CD14-positive monocyte (primary cell): ENCODE data around the gene N4BP2L2. TPM values are rescaled to one million over a fixed set of nuclear protein-coding genes. Genes with fewer than 3 reads are reported as not detected.

Experiments
- DNase-seq, 3 donors: peaks; one replicate each; pipeline ENCODE4 v3.0.0-alpha.2; 2011 to 2022
- H2AFZ ChIP-seq: 2 replicates; pipeline ENCODE4 v1.6.0; 2012; ENCODE audit warnings: mild to moderate bottlenecking, low read depth, low read length, inconsistent platforms; ENCODE audit not compliant: insufficient read depth, poor library complexity, severe bottlenecking
- H3K27ac ChIP-seq, 2 donors: 1 replicate in 1 of 2; 2 replicates in 1 of 2; pipeline ENCODE4 v1.5.1; 2012 to 2013; ENCODE audit warnings: low read length in 2 of 2, control low read depth in 1 of 2, inconsistent platforms in 1 of 2, low read depth in 1 of 2, mild to moderate bottlenecking in 1 of 2
- H3K27me3 ChIP-seq, 2 donors: one replicate each; pipeline versions ENCODE4 v1.6.0 to v1.6.1; 2011 to 2013; ENCODE audit warnings: low read length in 2 of 2; ENCODE audit not compliant: control insufficient read depth in 2 of 2, insufficient read depth in 2 of 2
- H3K36me3 ChIP-seq, 2 donors: replicated peaks in 1 of 2; 1 replicate in 1 of 2; 2 replicates in 1 of 2; pipeline versions ENCODE4 v1.5.1 to v1.6.1; 2012 to 2013; ENCODE audit warnings: low read length in 2 of 2, control low read depth in 1 of 2, inconsistent platforms in 1 of 2, mild to moderate bottlenecking in 1 of 2; ENCODE audit not compliant: insufficient read depth in 2 of 2, control insufficient read depth in 1 of 2
- H3K4me1 ChIP-seq, 2 donors: 1 replicate in 1 of 2; 2 replicates in 1 of 2; pipeline versions ENCODE4 v1.5.1 to v1.6.1; 2012 to 2013; ENCODE audit warnings: low read length in 2 of 2, control low read depth in 1 of 2, inconsistent platforms in 1 of 2, mild to moderate bottlenecking in 1 of 2, moderate library complexity in 1 of 2; ENCODE audit not compliant: insufficient read depth in 2 of 2, control insufficient read depth in 1 of 2
- H3K4me2 ChIP-seq: replicated peaks from 2 replicates; pipeline ENCODE3; 2012; ENCODE audit warnings: low read length, moderate library complexity, mild to moderate bottlenecking; ENCODE audit not compliant: poor library complexity, severe bottlenecking; ENCODE audit errors: extremely low read depth
- H3K4me3 ChIP-seq, 3 experiments: fragments of 200-600 bp in 1 of 3; sonication (generic) in 1 of 3; replicated peaks in 1 of 3; 1 replicate in 2 of 3; 2 replicates in 1 of 3; pipeline ENCODE4 v1.5.1; 2011 to 2013; ENCODE audit warnings: low read length in 3 of 3, mild to moderate bottlenecking in 3 of 3, control low read depth in 2 of 3, low read depth in 2 of 3, inconsistent platforms in 1 of 3, moderate library complexity in 1 of 3
- H3K79me2 ChIP-seq: 2 replicates; pipeline ENCODE4 v1.6.0; 2012; ENCODE audit warnings: mild to moderate bottlenecking, control low read depth, inconsistent platforms, low read length, moderate library complexity; ENCODE audit not compliant: insufficient read depth
- H3K9ac ChIP-seq: 2 replicates; pipeline ENCODE4 v1.6.0; 2017; ENCODE audit warnings: low read length, mild to moderate bottlenecking; ENCODE audit not compliant: insufficient read depth, poor library complexity, severe bottlenecking
- H3K9me3 ChIP-seq, 2 donors: replicated peaks in 1 of 2; 1 replicate in 1 of 2; 2 replicates in 1 of 2; pipeline versions ENCODE4 v1.5.1 to v1.6.1; 2012 to 2013; ENCODE audit warnings: low read length in 2 of 2, control low read depth in 1 of 2; ENCODE audit not compliant: control insufficient read depth in 1 of 2, insufficient read depth in 1 of 2
- H4K20me1 ChIP-seq: 2 replicates; pipeline ENCODE4 v1.6.0; 2012; ENCODE audit warnings: mild to moderate bottlenecking, low read length, control low read depth, moderate library complexity; ENCODE audit not compliant: insufficient read depth
- H3K27ac Mint-ChIP-seq, 7 donors: one replicate each; pipeline ENCODE4 v1.8.0; 2020; ENCODE audit warnings: mild to moderate bottlenecking in 7 of 7, mixed read lengths in 7 of 7, moderate library complexity in 6 of 7, inconsistent platforms in 2 of 7
- H3K27me3 Mint-ChIP-seq, 3 donors: one replicate each; pipeline ENCODE4 v1.8.0; 2021 to 2022; ENCODE audit warnings: low read depth in 3 of 3, mild to moderate bottlenecking in 3 of 3, mixed read lengths in 3 of 3, moderate library complexity in 3 of 3, inconsistent platforms in 1 of 3
- H3K36me3 Mint-ChIP-seq, 2 donors: one replicate each; pipeline ENCODE4 v1.8.0; 2020; ENCODE audit warnings: mixed read lengths in 2 of 2, inconsistent platforms in 1 of 2, mild to moderate bottlenecking in 1 of 2
- H3K4me1 Mint-ChIP-seq: one replicate; pipeline ENCODE4 v1.8.0; 2020; ENCODE audit warnings: mild to moderate bottlenecking, mixed read lengths
- H3K4me3 Mint-ChIP-seq, 2 donors: one replicate each; pipeline ENCODE4 v1.8.0; 2020; ENCODE audit warnings: mild to moderate bottlenecking in 2 of 2, mixed read lengths in 2 of 2, moderate library complexity in 1 of 2
- H3K9me3 Mint-ChIP-seq, 7 donors: one replicate each; pipeline ENCODE4 v1.8.0; 2020 to 2022; ENCODE audit warnings: mixed read lengths in 7 of 7, mild to moderate bottlenecking in 6 of 7, moderate library complexity in 6 of 7, inconsistent platforms in 2 of 7
- WGBS: methylation state at CpG from one replicate; pipeline ENCODE4 v1.1.5; 2013; ENCODE audit warnings: missing lambda C conversion rate; ENCODE audit not compliant: insufficient coverage; 5-methylcytosine and 5-hydroxymethylcytosine counted together
- intact Hi-C, 2 donors: fragments of 100-400 bp; cut with micrococcal nuclease; formaldehyde crosslinking; loops; one replicate each; pipeline versions ENCODE4 v1.15.0 to v1.15.1; 2023
- polyA plus RNA-seq, 3 donors: library from polyadenylated mRNA; depleted of rRNA in 1 of 3; unstranded in 2 of 3; stranded (reverse) in 1 of 3; fragments of 300-500 nt in 2 of 3; fragments of >200 nt in 1 of 3; fragmentation: Illumina TruSeq in 2 of 3; gene quantifications; 1 replicate in 2 of 3; 2 replicates in 1 of 3; pipeline ENCODE4 v1.2.3, GENCODE V29; 2012 to 2021
- TF ChIP-seq, protein P1 (sequence below): fragments of 200-600 bp; IDR thresholded peaks from one replicate; pipeline ENCODE4 v1.8.0; 2022; ENCODE audit warnings: antibody characterized with exemption, mild to moderate bottlenecking

Gene N4BP2L2
- polyA plus RNA-seq, 3 donors, result 94.2 to 105 (median 96.4) TPM

DNA sequence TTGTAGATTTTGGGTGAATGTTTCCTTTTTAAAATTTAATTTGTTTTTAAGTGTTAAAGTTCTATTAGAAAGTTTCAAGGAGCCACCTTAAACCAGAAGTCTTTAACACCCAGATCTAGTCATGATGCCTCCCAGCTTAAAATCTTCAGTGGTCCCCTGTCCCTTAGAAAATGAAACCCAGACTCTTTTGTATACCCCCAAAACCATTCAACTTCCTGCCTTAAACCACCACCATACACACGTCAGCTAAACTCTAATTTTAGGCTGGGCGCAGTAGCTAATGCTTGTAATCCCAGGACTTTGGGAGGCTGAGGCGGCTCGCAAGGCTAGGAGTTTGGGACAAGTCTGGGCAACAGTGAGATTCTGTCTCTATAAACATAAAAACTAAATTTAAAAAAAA lies 148.5 kb downstream of the N4BP2L2 start:
- Mint-ChIP-seq H3K9me3 (no peaks in the 10 kb centered on the region), H3K36me3 (peaks cover 19 to 33% of the 10 kb centered on the region in 2 donors), H3K27me3 (no peaks in the 10 kb centered on the region), H3K4me3 (no peak overlapping the region), H3K27ac (peak overlapping the region in 1 of 7 donors; percentile 67), H3K4me1 (no peaks in the 10 kb centered on the region)
- DNase-seq, result no peak
- TF ChIP-seq, protein P1, sequence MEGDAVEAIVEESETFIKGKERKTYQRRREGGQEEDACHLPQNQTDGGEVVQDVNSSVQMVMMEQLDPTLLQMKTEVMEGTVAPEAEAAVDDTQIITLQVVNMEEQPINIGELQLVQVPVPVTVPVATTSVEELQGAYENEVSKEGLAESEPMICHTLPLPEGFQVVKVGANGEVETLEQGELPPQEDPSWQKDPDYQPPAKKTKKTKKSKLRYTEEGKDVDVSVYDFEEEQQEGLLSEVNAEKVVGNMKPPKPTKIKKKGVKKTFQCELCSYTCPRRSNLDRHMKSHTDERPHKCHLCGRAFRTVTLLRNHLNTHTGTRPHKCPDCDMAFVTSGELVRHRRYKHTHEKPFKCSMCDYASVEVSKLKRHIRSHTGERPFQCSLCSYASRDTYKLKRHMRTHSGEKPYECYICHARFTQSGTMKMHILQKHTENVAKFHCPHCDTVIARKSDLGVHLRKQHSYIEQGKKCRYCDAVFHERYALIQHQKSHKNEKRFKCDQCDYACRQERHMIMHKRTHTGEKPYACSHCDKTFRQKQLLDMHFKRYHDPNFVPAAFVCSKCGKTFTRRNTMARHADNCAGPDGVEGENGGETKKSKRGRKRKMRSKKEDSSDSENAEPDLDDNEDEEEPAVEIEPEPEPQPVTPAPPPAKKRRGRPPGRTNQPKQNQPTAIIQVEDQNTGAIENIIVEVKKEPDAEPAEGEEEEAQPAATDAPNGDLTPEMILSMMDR, result no peak
- Histone ChIP-seq H3K4me2 (no peak overlapping the region), H4K20me1 (no peaks in the 10 kb centered on the region), H3K36me3 (peaks cover 5 to 11% of the 10 kb centered on the region in 2 donors), H3K27me3 (no peaks in the 10 kb centered on the region), H3K79me2 (no peaks in the 10 kb centered on the region), H3K9ac (no peak overlapping the region), H3K4me3 (no peak overlapping the region), H2AFZ (no peak overlapping the region), H3K4me1 (no peaks in the 10 kb centered on the region), H3K27ac (no peak overlapping the region), H3K9me3 (no peaks in the 10 kb centered on the region)
- intact Hi-C loops, result no loop called here
- no CpG with 5 or more reads among the region's 4 CpGs for WGBS

DNA sequence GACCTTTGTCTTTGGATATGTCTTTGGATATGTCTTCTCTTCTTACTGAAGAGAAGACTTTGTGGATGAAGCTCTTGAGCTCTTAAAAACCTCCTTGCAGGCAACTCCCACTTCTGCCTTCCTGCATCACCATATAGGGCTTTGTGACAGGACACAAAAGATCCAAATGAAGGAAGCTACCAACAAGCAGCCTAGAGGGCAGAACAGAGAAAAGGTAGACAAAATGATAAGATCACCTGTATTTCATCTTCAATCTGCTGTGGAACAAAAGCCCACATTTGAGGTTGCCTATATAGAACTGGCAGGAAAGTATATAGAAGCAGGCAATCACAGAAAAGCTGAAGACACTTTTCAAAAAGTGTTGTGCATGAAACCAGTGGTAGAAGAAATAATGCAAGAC lies 153.2 kb downstream of the N4BP2L2 start:
- Histone ChIP-seq H3K36me3 (peaks cover 0 to 37% of the 10 kb centered on the region in 2 donors), H4K20me1 (no peaks in the 10 kb centered on the region), H3K27ac (no peak overlapping the region), H2AFZ (no peak overlapping the region), H3K9ac (no peak overlapping the region), H3K27me3 (no peaks in the 10 kb centered on the region), H3K4me1 (no peaks in the 10 kb centered on the region), H3K4me3 (no peak overlapping the region), H3K4me2 (no peak overlapping the region), H3K79me2 (no peaks in the 10 kb centered on the region), H3K9me3 (no peaks in the 10 kb centered on the region)
- DNase-seq, result no peak
- Mint-ChIP-seq H3K27ac (no peak overlapping the region), H3K27me3 (no peaks in the 10 kb centered on the region), H3K36me3 (peaks cover 18 to 21% of the 10 kb centered on the region in 2 donors), H3K9me3 (peaks cover 0 to 2% (median 0%) of the 10 kb centered on the region in 7 donors), H3K4me1 (no peaks in the 10 kb centered on the region), H3K4me3 (no peak overlapping the region)
- intact Hi-C loops, result no loop called here
- TF ChIP-seq, protein P1, result no peak
